ENCODE data around the gene TOMM20.
"Not testable (repeated sequence)": the region's sequence is repeated elsewhere in the genome, so short reads cannot be mapped to it uniquely, and the experiment has no call there.

The TOMM20 gene

DNA sequence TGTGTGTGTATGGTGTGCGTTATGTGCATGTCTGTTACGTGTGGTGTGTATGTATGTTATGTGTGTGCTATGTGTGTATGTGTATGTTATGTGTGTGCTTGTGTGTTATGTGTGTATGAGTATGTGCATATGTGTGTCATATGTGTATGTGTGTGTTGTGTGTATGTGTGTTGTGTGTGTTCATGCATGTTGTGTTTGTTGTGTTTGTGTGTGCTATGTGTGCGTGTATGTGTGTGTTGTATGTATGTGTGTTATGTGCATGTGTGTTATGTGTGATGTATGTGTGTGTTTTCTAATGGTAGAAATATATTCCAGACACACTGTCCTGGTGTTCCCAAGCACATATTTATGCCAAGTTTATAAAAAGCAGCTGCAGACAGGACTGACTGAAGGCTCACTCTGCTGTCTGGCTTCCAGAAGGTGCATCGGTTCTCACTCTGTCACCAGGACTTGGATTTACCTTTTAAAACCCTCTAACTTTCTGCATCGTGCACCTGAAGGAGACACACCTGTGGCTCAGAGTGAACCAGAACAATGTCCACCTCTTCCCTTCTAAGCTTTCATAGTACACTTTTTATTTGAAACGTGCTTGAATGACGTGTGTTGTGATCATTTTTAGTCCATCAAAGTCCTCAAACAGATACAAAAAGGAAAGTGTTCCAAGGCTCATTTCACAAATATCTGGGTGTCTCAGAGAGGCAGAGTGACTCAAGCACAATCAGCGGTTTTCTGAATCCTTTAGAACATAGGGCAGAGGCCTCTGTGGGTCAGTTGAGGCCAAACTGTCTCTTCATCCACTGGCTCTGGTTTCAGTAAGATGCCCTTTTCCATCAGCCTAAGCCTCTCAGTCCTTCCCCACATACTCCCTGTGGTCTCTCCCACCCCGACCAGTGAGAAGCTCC, 49.9 kb downstream of the TOMM20 start:
- DNase-seq (ENCODE audit: low spot score): no peak

DNA sequence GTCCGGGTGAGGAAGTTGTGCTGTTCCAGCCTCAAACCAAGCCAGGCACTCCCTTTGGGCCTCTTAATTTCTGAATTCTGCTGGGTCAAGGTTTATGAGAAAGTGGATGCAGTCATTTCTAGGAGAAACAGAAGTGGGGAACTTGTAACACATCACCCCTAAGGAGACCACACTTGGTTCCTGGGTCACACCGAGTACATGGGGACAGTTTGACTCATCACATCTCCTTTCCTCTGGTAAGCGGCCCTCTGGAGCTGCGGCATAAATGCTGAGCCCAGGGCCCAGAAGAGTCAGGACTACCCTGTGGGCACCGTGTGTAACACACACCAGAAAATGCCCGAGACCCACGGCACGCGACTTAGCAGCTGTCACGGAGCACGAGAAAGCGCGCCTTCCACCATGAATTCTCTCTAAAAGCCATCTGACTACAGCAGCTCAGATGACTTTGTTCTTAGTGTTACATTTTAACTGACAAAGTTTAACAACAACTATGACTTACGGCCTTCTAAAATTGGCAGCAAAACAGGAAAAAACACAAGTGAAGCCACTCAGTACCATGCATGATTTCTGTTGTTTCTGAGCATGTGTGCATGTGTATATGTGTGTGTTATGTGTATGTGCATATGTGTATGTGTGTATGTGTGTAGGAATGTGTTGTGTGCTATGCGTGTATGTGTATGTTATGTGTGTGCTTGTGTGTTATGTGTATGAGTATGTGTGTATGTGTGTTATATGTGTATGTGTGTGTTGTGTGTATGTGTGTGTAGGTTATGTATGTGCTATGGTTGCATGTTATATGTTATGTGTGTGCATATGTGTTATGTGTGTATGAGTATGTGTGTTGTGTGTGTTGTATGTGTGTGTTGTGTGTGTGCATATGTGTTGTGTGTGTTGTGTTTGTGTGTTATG, 50.8 kb downstream of the TOMM20 start:
- no peak for DNase-seq (ENCODE audit: low spot score)

DNA sequence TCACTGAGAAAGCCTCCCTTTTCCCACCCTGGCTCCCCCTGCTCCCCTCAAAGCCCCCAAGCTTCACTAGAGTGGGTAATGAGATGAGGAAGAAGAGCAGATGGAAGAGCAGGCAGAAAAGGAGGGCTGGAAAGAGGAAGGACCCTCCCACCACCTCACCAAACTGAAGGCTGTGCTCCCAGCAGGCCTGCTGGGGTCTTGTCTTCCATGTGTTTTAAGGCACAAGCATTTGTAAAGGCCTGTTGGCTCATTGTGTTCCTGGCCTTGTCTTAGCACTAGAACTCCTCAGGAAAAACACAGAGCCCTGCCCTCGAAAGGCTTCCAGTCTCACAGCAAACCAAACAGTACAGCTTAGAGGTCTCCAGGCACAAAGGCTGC, 51.5 kb downstream of the TOMM20 start:
- DNase-seq (ENCODE audit: low spot score): no peak

DNA sequence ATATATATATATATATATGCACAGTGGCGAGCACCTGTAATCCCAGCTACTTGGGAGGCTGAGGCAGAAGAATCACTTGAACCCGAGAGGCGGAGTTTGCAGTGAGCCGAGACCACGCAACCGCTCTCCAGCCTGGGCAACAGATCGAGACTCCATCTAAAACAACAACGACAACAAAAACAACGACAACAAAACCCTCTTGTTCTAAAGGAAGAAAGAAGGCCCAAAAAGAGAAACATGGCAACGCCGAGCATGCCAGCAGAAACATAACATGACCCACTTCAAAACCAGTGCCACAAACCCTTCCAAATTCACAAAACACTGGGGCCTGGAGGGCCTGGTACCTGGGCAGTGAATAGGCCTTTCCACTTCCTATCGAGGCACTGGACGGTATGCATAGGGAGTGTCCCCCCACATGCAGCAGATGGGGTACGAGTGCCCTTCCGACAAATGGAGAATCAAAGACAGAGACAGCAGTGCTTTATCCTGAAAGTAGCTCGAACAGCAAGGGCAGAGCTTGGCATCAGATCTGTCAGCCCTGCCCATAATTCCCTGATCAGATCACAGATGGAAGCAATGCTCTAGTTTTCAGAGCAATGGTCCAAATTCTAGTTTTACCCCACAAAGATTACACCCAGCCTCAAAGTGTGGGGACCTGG, 52.0 kb downstream of the TOMM20 start:
- DNase-seq (ENCODE audit: low spot score): no peak

DNA sequence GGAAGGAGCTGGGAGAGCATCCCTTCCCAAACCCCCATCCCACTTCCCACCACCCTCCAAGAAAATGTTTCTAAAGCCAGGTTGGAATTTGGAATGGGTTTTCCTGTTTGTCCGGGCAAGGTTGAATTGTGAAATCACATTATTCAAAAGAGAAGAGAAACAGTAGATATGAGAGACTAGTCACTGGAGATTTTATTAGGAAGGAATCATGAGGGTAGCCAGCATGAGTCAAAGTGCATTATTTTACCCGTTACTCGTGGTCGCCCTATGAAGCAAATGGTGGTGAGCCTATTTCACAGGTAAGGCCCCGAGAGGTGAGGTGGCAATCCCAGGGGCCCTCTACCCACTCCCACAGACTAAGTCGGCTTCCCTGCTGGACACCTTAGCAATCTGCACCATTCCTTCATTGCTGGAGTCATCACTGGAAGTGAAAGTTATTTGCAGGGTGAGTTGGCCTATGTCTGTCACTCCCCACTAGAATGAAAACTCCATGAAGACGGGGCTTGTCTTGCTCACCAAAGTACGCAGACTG, 52.8 kb downstream of the TOMM20 start:
- DNase-seq (ENCODE audit: low spot score): no peak

DNA sequence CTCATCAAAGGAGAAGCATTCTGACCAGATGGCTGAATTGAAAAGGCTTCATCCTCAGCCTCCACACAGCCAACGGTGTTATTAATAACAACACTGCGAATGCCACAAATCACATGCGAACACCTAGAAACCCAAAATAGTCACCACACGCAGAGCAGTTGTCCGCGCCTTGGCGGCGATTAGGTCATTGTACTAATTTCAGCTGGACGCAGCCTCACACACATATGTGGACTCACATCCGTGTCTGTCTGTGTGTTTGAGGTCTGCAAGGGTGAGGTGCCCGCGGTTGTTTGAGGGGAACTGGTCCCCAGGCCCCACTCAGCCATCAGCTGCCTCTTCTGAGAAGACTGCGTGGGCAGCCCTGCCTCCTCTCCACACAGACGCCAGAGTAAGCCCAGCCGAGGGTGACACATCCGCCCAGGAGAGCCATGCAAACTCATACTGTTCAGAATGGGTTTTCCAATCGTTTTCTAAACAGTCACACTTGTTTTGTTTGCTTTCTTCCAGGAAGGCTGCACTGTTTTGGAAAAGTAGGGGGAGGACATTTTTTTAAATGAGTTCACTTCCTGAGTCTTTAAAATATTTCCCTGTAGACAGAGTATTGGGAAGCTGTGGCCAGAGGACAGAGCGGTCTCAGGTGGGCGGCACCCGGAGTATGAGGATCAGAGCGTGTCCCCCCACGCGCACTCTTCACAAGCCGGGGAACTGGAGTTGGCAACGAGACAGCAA, 53.4 kb downstream of the TOMM20 start:
- no peak for DNase-seq (ENCODE audit: low spot score)

DNA sequence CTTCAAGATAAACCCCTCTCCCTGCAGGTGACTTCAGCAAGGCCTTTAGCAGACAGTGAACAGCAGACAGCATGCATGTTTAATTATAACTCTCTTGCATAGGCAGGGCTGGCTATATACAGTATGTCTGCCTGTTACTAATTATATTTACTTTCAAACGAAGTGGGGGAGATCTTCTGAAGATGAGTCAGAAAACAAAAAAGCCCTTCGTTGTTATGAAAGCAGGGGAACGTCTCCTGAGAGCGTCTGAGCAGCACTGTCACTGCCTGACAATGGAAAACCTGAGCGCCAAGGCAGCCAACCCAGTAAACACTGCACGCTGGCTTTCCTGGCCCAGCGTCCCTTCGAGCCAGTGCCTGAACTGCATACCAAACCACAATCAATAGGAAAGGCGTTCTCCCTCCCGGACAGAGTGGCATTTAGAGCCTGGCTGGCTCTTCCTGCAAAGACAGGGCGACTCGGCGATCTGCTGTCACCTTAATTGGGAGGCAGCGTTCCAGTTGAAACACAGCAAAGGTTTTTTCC, 54.1 kb downstream of the TOMM20 start:
- DNase-seq (ENCODE audit: low spot score): peak; percentile 54

DNA sequence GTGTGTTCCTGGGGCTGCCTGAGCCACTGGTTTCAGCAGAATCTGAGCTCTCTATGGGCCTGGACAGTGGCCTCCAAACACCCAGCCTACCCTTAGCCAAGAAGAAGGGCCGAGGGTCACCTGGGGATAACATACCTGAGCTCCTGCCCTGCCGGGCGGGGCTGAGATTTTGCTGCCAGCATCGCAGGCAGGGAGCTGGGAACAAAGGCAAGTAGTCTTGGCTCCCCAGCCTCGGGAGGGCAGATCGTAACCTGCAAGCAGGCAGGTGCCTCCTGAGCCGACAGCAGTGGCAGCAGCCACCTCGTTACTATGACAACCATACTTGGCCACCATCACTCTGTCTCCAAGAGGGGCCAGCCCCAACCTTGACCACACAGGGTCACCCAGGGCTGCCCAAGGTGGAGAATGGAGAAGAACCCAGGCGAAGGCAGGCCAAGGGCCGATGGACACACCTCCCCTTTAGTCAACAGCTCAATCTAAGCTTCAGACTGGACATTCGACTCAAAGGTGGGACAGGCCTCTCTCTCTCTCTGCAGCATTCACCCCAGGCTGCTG, 54.6 kb downstream of the TOMM20 start:
- DNase-seq (ENCODE audit: low spot score): no peak

DNA sequence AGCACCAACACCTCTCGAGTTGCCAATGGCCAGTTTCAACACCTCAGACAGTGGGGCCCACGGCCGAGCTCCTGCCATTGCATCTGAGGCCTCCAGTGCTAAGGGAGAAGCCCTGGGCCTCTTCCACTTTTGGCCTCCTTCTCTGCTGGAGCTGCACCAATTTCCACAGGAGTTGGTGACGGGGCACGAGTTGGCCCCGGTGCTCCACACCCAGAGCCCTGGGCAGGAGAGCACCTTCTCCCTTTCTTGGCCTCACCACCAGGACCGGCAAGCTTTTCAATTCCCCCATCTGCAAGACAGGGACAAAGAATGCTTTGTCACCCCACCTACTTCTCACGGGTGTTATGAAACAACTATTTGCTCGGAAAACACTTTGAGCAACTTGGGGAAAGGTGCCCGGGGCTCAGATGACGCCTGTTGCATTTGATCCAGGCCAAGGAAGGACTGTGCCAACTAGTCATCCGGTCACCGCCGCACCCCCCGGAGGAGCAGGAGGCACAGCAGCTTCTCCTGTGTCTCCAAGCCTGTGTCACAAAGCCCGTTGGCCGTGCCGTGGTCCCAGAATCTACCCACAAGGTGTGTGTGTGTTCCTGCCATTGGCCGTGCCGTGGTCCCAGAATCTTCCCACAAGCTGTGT, 55.2 kb downstream of the TOMM20 start:
- no peak for DNase-seq (ENCODE audit: low spot score)

DNA sequence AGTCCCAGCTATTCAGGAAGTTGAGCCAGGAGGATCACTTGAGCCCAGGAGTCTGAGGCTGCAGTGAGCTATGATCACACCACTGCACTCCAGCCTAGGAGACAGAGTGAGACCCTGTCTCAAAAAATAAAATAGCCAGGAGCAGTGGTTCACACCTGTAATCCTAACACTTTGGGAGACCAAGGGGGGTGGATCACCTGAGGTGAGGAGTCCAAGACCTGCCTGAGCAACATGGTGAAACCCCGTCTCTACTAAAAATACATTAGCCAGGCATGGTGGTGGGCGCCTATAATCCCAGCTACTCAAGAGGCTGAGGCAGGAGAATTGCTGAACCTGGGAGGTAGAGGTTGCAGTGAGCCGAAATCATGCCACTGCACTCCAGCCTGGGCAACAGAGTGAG, 56.1 kb downstream of the TOMM20 start:
- DNase-seq (ENCODE audit: low spot score): not testable (repeated sequence)

DNA sequence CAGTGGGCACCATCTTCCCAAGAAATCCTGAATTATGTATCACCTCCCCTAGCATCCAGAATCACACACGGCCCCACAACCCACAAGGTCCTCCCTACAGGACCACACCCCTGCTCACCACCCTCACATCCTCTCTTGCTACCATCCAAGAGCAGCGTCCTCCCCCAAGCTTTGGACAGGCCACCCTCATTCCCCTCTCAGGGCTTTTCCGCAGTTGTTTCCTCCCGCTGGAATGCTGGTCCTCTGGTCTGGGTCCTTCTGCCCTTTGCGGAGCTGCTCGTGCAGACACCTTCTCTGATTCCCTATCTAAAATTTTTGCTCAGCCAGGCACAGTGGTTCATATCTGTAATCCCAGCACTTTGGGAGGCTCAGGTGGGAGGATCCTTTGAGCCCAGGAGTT, 56.5 kb downstream of the TOMM20 start:
- no peak for DNase-seq (ENCODE audit: low spot score)

DNA sequence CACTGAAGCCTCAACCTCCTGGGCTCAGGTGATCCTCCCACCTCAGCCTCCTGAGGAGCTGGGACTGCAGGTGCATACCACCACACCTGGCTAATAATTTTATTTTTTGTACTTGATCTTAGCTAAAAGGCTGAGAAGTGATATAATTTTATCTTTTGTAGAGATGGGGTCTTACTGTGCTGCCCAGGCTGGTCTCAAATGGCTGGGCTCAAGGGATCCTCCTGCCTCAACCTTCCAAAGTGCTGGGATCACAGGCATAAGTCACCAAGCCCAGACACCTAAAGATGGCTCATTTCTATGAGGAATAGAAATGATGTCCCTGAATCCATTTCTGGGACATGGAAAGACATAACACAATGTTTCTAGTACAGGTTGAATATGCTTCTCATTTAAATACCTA, 57.8 kb downstream of the TOMM20 start:
- DNase-seq (ENCODE audit: low spot score): no peak

DNA sequence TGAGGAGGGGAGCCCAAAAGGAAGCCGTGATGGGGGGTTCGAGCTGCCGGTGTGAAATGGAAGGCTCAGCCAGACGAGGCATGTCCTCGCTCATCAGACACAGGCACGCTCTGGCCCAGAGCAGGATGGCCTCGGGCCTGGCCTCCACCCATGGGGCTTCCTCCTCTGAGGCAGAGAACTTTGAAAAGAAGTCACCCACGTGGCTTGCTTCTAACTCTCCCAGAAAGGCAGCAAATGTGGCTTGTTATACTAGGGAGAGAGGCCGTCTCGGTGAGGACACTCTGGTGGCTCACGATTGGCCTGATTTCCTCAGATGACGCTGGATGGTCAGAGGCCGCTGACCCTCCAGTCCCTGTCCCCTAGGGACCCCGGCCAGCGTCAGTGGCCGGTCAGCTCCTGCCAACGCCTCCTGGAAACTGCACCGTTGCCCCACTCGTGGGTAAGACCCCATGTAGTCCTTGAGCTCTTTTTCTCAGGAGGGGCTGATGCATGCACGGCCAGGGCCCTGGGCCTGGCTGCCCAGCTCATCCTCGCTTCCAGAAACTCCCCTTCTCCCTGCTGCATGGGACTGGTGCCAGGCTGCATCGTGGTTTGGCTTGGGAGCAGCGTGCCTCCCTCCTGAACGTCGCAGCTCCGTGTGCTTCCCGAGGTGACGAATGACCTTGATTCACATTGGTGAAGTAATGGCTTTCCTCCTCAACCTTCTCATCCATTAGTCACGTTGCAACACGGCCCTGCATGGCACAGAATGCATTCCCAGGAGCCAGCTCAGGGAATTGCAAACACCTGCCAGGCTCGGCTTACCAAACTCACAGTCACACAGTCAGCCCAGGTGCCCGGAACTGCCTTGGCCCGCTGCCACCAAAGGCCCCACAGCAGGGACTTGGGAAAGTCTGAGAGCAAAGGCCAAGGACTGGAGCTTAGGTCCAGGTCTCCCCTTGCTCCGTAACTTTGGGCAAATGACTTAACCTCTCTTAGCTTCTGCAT, 58.8 kb downstream of the TOMM20 start:
- no peak for DNase-seq (ENCODE audit: low spot score)

DNA sequence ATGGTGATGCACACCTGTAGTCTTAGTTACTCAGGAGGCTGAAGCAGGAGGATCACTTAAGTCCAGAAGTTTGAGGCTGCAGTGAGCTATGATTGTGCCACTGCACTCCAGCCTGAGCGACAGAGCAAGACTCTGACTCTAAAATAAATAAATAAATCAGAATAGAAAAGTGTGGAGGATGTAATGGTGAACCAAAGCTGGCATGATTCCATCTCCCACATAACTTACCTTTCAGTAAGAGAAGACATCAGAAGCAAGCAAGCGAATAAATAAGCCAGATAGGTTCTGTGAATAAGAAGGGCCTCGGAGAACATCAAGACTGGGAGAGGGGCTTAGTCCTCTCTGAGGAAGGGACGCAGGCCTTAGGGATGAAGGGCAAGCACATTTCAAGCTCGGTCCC, 59.5 kb downstream of the TOMM20 start:
- DNase-seq (ENCODE audit: low spot score): no peak

DNA sequence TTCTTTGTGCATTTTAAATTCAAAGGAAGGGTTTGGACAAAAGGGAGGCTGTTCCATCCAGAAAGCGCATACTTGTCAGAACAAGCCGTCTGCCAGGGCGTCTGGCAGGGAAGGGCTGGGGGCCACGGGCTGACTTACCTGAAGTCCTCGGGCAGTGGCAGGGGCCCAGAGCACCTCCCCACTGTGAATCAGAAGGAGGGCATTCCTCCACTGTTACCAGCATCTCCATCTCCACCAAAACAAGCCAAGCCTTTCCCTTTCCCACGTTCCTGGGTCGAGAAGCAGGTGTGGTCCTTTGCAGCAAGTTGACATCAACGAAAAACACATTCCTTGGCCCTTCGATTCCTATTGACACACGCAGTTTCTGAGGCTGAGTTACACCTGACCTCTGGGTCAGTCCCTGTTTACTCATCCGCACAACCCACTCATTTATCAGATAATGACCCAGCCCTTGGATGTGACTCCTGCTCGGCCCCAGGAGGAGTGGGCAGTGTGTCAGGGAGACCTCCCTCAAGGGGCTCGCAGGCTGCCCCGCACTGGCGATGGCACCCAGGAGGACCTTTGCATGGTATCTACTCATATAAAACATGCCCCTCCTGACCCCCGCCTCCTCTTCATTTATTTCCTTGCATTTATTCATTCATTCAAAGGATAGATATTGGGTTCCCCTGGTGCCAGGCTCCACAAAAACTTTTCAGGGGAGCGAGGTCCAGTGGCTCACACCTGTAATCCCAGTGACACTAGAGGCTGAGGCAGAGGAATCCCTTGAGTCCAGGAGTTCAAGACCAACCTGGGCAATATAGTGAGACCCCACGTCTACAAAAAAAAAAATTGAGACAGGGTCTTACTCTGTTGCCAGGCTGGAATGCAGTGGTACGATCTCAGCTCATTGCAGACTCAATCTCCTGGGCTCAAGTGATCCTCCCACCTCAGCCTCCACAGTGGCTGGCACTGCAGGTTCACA, 60.2 kb downstream of the TOMM20 start:
- no peak for DNase-seq (ENCODE audit: low spot score)

DNA sequence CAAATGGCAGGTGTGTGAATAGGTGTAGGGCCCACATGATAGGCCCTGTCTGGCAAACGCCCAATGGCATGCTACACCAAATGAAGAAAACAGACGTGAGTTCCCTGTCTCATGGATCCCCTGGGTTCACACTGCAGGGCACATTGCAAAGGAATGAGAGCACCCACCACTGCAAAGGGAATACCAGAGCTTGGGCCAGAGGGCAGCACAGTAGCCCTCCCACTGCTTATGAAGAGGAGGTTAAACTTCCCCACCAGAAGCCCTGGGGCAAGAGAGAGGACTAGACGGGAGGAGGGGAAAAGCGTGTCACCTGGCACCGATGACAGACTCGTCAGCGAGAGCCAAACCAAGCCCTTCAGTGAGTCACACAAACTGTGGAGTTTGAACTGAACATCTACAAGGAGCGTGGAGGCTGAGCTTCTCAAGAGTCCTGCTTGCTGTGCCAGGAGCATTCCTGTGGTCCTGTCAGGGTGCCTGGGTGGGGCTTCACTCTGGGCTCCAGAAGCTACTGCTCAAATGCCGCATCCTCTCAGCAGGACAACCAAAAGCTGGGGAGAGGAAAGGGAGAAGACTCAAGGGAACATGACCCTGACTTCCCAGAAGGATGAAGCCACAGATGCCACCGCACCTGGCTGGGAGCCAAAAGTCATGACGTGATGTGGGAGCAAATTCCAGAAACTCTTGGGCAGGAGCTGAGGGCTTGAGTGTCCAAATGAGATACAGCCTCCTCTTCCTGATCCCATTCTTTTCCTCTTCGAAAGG, 61.1 kb downstream of the TOMM20 start:
- peak; percentile 60 for DNase-seq (ENCODE audit: low spot score)

DNA sequence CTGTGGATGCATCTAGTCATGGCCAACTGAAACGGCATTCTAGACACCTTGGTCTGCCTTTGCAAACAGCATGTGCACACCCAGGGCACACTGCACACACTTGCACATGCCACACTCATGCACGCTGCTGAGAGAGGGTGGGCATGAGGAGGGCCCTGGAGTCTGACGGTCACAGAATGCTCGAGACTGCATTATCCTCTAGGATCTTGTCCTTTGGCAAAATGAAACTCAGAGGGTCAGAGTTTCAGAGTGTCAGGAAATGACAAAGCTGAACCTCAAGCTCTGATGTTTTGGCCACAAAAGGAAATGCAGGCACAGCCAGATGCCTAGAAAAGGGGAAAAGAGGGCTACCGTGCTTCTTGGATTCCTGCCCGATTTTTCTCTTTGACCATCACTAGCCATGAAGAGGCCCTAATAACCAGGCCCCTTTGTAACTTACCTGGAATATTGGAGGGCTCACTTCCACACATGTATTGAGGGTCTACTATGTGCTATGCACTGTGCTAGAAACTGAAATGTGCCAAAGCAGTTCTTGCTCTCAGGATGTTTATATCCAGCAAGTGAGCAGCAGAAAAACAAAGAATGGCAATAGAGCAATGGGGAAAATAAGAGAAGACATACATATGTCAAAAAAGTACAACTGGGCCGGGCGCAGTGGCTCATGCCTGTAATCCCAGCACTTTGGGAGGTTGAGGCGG, 65.4 kb downstream of the TOMM20 start:
- no peak for DNase-seq (ENCODE audit: low spot score)

All from globus pallidus (tissue), 1 donor.